HCT116 (cell line): Measurements from ENCODE around the gene FHOD1.

Experiments
- EZH2 ChIP-seq: fragments of 200-600 bp; sonication (generic); IDR thresholded peaks from 2 replicates; pipeline ENCODE4 v1.6.1; 2017; ENCODE audit warnings: antibody characterized with exemption, mixed run types
- EZH2phosphoT487 ChIP-seq: fragments of 200-600 bp; IDR thresholded peaks from 2 replicates; pipeline ENCODE4 v1.6.1; 2018; ENCODE audit warnings: antibody characterized with exemption, borderline replicate concordance
- TF ChIP-seq, protein P1 (sequence below), 3 experiments: fragments of 200-600 bp in 1 of 3; sonication (generic) in 1 of 3; IDR thresholded peaks in 2 of 3; conservative IDR thresholded peaks in 1 of 3; 2 replicates each; pipeline ENCODE4 v1.5.1; 2012 to 2017; ENCODE audit warnings: low read depth in 2 of 3, low read length in 2 of 3, antibody characterized with exemption in 1 of 3, borderline replicate concordance in 1 of 3, control low read depth in 1 of 3, mild to moderate bottlenecking in 1 of 3, mixed read lengths in 1 of 3, mixed run types in 1 of 3, moderate library complexity in 1 of 3; ENCODE audit not compliant: insufficient read depth in 1 of 3

DNA sequence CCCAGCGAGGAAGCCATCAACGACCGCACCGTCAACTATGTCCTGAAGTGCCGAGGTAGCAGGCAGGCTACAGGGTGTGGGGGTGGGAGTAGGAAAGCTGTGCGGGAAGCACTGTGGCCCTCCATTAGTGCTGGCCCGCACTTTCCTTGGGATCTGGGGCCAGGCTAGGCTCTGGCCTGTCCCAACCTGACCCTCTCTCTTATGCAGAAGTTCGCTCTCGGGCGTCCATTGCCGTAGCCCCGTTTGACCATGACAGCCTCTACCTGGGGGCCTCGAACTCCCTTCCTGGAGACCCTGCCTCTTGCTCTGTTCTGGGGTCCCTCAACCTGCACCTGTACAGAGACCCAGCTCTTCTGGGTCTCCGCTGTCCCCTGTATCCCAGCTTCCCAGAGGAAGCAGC lies 40.7 kb upstream of the FHOD1 start:
- TF ChIP-seq EZH2phosphoT487 (no peak), EZH2 (no peak)
- TF ChIP-seq, protein P1, sequence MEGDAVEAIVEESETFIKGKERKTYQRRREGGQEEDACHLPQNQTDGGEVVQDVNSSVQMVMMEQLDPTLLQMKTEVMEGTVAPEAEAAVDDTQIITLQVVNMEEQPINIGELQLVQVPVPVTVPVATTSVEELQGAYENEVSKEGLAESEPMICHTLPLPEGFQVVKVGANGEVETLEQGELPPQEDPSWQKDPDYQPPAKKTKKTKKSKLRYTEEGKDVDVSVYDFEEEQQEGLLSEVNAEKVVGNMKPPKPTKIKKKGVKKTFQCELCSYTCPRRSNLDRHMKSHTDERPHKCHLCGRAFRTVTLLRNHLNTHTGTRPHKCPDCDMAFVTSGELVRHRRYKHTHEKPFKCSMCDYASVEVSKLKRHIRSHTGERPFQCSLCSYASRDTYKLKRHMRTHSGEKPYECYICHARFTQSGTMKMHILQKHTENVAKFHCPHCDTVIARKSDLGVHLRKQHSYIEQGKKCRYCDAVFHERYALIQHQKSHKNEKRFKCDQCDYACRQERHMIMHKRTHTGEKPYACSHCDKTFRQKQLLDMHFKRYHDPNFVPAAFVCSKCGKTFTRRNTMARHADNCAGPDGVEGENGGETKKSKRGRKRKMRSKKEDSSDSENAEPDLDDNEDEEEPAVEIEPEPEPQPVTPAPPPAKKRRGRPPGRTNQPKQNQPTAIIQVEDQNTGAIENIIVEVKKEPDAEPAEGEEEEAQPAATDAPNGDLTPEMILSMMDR (IDR thresholded peaks at IDR 0.05 in 2 of 3, conservative IDR thresholded peaks at IDR 0.05 in 1 of 3; ENCODE audit: borderline replicate concordance in 1 of 3, insufficient read depth in 1 of 3, low read depth in 2 of 3, low read length in 2 of 3) = no peak
